Naive thymus-derived CD8-positive, alpha-beta T cell (primary cell): ENCODE results near the gene PLEKHG4. TPM values are rescaled to one million over a fixed set of nuclear protein-coding genes. Genes with fewer than 3 reads are reported as not detected.

Experiments used
- ATAC-seq, 2 donors: fragments of 150-1000 bp; cut with Tn5 transposase in 1 of 2; sonication (Bioruptor Pico), chemical (Tn5 transposase) in 1 of 2; 1 replicate in 1 of 2; 2 replicates in 1 of 2; pipeline ENCODE4 v1.10.0; 2021; ENCODE audit warnings: mild to moderate bottlenecking in 2 of 2, moderate library complexity in 2 of 2
- POLR2A ChIA-PET: fragments of 350-600 bp; sonication (Branson Sonifier 250); formaldehyde crosslinking; loops from one replicate; lab custom pipeline; 2021; ENCODE audit warnings: antibody characterized with exemption; lab: Charles Lee
- DNase-seq, 10 donors: peaks; one replicate each; pipeline versions ENCODE4 v3.0.0 to v3.0.0-alpha.2; 2020 to 2022
- H3K27ac Mint-ChIP-seq, 10 donors: one replicate each; pipeline ENCODE4 v1.8.0; 2020 to 2022; ENCODE audit warnings: mild to moderate bottlenecking in 10 of 10, mixed read lengths in 10 of 10, moderate library complexity in 4 of 10, inconsistent platforms in 1 of 10
- H3K27me3 Mint-ChIP-seq, 5 donors: one replicate each; pipeline ENCODE4 v1.8.0; 2021 to 2022; ENCODE audit warnings: mixed read lengths in 5 of 5
- H3K36me3 Mint-ChIP-seq, 3 donors: one replicate each; pipeline ENCODE4 v1.8.0; 2020 to 2022; ENCODE audit warnings: mixed read lengths in 3 of 3, mild to moderate bottlenecking in 2 of 3, inconsistent platforms in 1 of 3
- H3K4me1 Mint-ChIP-seq, 4 donors: one replicate each; pipeline ENCODE4 v1.8.0; 2021 to 2022; ENCODE audit warnings: mixed read lengths in 4 of 4
- H3K4me3 Mint-ChIP-seq, 10 donors: one replicate each; pipeline ENCODE4 v1.8.0; 2020 to 2022; ENCODE audit warnings: mild to moderate bottlenecking in 10 of 10, mixed read lengths in 10 of 10, moderate library complexity in 6 of 10, inconsistent platforms in 1 of 10
- H3K9me3 Mint-ChIP-seq, 9 donors: one replicate each; pipeline ENCODE4 v1.8.0; 2020 to 2022; ENCODE audit warnings: mixed read lengths in 9 of 9, mild to moderate bottlenecking in 3 of 9, inconsistent platforms in 1 of 9, moderate library complexity in 1 of 9
- polyA plus RNA-seq, 3 donors: library from polyadenylated mRNA; unstranded; fragments of 300-500 nt; fragmentation: Illumina TruSeq; gene quantifications; one replicate each; pipeline ENCODE4 v1.2.3, GENCODE V29; 2021
- total RNA-seq, 8 experiments: library from RNA in 2 of 8; stranded (reverse) in 2 of 8; gene quantifications; one replicate each; pipeline ENCODE4 v1.2.3 and lab custom pipeline; 2021 to 2026

The PLEKHG4 gene
- total and polyA plus RNA-seq, 5 experiments from 2014 or later = 7.9 to 41.0 (median 11.7) TPM

DNA sequence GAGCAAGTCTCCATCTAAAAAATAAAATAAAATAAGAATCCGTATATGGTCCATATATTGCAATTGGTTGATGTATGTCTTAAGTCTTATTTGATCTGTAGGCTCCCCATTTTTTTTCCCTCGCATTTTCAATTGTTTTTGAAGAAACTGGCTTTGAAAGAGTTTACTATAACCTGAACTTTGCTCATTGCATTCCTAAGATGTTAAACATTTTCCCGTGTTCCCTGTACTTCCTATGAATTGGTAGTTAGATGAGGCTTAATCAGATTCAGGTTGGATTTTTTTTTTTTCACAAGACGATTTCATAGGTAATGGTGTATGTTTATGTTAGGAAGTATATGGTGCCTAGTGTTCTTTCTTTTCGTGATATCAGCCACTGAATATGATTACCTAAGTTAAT, 50.6 kb downstream of the PLEKHG4 start:
- Mint-ChIP-seq H3K36me3 (peaks cover 0 to 4% (median 3%) of the 10 kb centered on the region in 3 donors), H3K4me3 (no peak overlapping the region), H3K9me3 (peaks cover 0 to 11% (median 0%) of the 10 kb centered on the region in 9 donors), H3K27ac (no peak overlapping the region), H3K27me3 (peaks cover 0 to 3% (median 0%) of the 10 kb centered on the region in 5 donors), H3K4me1 (peaks cover 12 to 21% (median 16%) of the 10 kb centered on the region in 4 donors)
- DNase-seq (no peak), ATAC-seq (no peak)
- POLR2A ChIA-PET = no interaction called here

DNA sequence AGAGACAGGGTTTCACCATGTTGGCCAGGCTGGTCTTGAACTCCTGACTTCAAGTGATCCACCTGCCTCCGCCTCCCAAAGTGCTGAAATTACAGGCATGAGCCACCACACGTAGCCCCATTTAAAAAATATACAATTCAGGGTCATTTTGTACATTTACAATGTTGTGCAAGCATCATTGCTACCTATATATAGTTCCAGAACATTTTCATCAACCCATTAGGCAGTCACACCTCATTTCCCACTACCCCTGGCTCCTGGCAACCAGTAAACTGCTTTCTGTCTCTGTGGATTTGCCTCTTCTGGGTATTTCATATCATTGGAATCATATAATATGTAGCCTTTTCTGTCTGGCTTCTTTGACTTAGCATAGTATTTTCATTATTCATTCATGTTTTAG, 54.0 kb downstream of the PLEKHG4 start:
- Mint-ChIP-seq H3K4me1 (no peaks in the 10 kb centered on the region), H3K4me3 (no peak overlapping the region), H3K27me3 (peaks cover 0 to 2% (median 0%) of the 10 kb centered on the region in 5 donors), H3K36me3 (peaks cover 0 to 17% (median 12%) of the 10 kb centered on the region in 3 donors), H3K27ac (no peak overlapping the region), H3K9me3 (peaks cover 0 to 22% (median 8%) of the 10 kb centered on the region in 9 donors)
- POLR2A ChIA-PET = no interaction called here
- ATAC-seq = no peak
- no peak for DNase-seq

DNA sequence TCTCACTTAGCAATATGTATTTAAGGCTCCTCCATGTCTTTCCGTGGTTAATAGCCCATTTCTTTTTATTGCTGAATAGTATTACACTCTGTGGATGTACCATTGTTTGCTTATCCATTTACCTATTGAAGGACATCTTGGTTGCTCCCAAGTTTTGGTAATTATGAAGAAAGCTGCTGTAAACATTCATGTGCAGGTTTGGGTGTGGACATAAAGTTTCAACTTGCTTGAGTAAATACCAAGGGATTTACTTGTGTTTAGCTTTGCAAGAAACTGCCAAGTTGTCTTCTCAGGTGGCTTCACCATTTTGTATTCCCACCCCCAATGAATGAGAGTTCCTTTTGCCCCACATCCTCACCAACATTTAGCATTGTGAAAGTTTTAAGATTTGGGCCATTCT, 56.8 kb downstream of the PLEKHG4 start:
- Mint-ChIP-seq H3K36me3 (peaks cover 0 to 17% (median 12%) of the 10 kb centered on the region in 3 donors), H3K27me3 (peaks cover 0 to 3% (median 2%) of the 10 kb centered on the region in 5 donors), H3K4me3 (no peak overlapping the region), H3K4me1 (no peaks in the 10 kb centered on the region), H3K27ac (no peak overlapping the region), H3K9me3 (peaks cover 0 to 22% (median 8%) of the 10 kb centered on the region in 9 donors)
- no peak for DNase-seq
- no peak for ATAC-seq
- POLR2A ChIA-PET = no interaction called here

- Mint-ChIP-seq H3K4me1 (no peaks in the 10 kb centered on the region), H3K27ac (no peak overlapping the region), H3K36me3 (peaks cover 0 to 17% (median 12%) of the 10 kb centered on the region in 3 donors), H3K27me3 (peaks cover 0 to 3% (median 2%) of the 10 kb centered on the region in 5 donors), H3K9me3 (peaks cover 0 to 22% (median 8%) of the 10 kb centered on the region in 9 donors), H3K4me3 (no peak overlapping the region)
- POLR2A ChIA-PET = no interaction called here
- ATAC-seq = no peak
- DNase-seq = no peak
Measured at GRCh38 chr16:67336648-67337047, 57.3 kb downstream of the PLEKHG4 start.

Other genes with a start within 250 kb of the PLEKHG4 start
- 10 to 100 TPM; 21.4 to 23.3 TPM for gene PHAF1, start 169.6 kb upstream of the PLEKHG4 start, total RNA-seq
- gene PHAF1, start 169.6 kb upstream of the PLEKHG4 start, polyA plus RNA-seq = 10 to 100 TPM in 1 of 3 donors, 1 to 10 TPM in 2; 6.9 to 10.9 (median 6.9) TPM
- 1 to 10 TPM; 1.5 to 1.8 TPM for gene B3GNT9, start 128.5 kb upstream of the PLEKHG4 start, total RNA-seq
- 1 to 10 TPM in 1 of 3 donors, under 1 TPM in 2; 0.19 to 1.1 (median 0.28) TPM for gene B3GNT9, start 128.5 kb upstream of the PLEKHG4 start, polyA plus RNA-seq
- gene TRADD, start 119.6 kb upstream of the PLEKHG4 start, total RNA-seq = 10 to 100 TPM; 41.0 to 43.4 TPM
- gene TRADD, start 119.6 kb upstream of the PLEKHG4 start, polyA plus RNA-seq = 10 to 100 TPM; 44.9 to 49.1 (median 48.2) TPM
- 10 to 100 TPM in 1 of 2 experiments, 1 to 10 TPM in 1; 9.0 to 10.9 TPM for gene FBXL8, start 119.6 kb upstream of the PLEKHG4 start, total RNA-seq
- 1 to 10 TPM; 1.8 to 2.8 (median 2.5) TPM for gene FBXL8, start 119.6 kb upstream of the PLEKHG4 start, polyA plus RNA-seq
- 10 to 100 TPM in 1 of 2 experiments, 1 to 10 TPM in 1; 9.7 to 14.8 TPM for gene HSF4, start 114.8 kb upstream of the PLEKHG4 start, total RNA-seq
- gene HSF4, start 114.8 kb upstream of the PLEKHG4 start, polyA plus RNA-seq = not detected
- 1 to 10 TPM in 1 of 2 experiments, under 1 TPM in 1; 0.70 to 1.6 TPM for gene NOL3, start 109.0 kb upstream of the PLEKHG4 start, total RNA-seq
- gene NOL3, start 109.0 kb upstream of the PLEKHG4 start, polyA plus RNA-seq = not detected
- gene MATCAP1, start 95.6 kb upstream of the PLEKHG4 start, total RNA-seq = 1 to 10 TPM; 4.2 to 7.5 TPM
- under 1 TPM; 0.28 to 0.98 (median 0.75) TPM for gene MATCAP1, start 95.6 kb upstream of the PLEKHG4 start, polyA plus RNA-seq
- not detected for gene EXOC3L1, start 89.4 kb upstream of the PLEKHG4 start, total RNA-seq
- under 1 TPM; 0.20 to 0.32 (median 0.31) TPM for gene EXOC3L1, start 89.4 kb upstream of the PLEKHG4 start, polyA plus RNA-seq
- gene E2F4, start 87.4 kb upstream of the PLEKHG4 start, total RNA-seq = 10 to 100 TPM; 86.3 to 87.1 TPM
- 10 to 100 TPM; 40.7 to 67.8 (median 63.4) TPM for gene E2F4, start 87.4 kb upstream of the PLEKHG4 start, polyA plus RNA-seq
- gene ELMO3, start 80.4 kb upstream of the PLEKHG4 start, total RNA-seq = 1 to 10 TPM; 5.0 to 5.6 TPM
- gene ELMO3, start 80.4 kb upstream of the PLEKHG4 start, polyA plus RNA-seq = not detected
- 10 to 100 TPM; 40.0 to 40.2 TPM for gene TMEM208, start 52.4 kb upstream of the PLEKHG4 start, total RNA-seq
- 10 to 100 TPM; 65.3 to 88.4 (median 76.4) TPM for gene TMEM208, start 52.4 kb upstream of the PLEKHG4 start, polyA plus RNA-seq
- 10 to 100 TPM; 34.5 to 47.3 TPM for gene FHOD1, start 32.1 kb upstream of the PLEKHG4 start, total RNA-seq
- gene FHOD1, start 32.1 kb upstream of the PLEKHG4 start, polyA plus RNA-seq = 1 to 10 TPM; 1.6 to 3.0 (median 2.3) TPM
- 1 to 10 TPM; 1.6 to 2.7 TPM for gene SLC9A5, start 30.6 kb upstream of the PLEKHG4 start, total RNA-seq
- under 1 TPM; 0.04 to 0.20 (median 0.19) TPM for gene SLC9A5, start 30.6 kb upstream of the PLEKHG4 start, polyA plus RNA-seq
- gene KCTD19, start 47.2 kb downstream of the PLEKHG4 start, total RNA-seq = not detected
- gene KCTD19, start 47.2 kb downstream of the PLEKHG4 start, polyA plus RNA-seq = under 1 TPM in 1 of 3 donors, not detected in 2; 0.03 TPM
- under 1 TPM in 1 of 2 experiments, not detected in 1; 0.49 TPM for gene LRRC36, start 47.3 kb downstream of the PLEKHG4 start, total RNA-seq
- gene LRRC36, start 47.3 kb downstream of the PLEKHG4 start, polyA plus RNA-seq = not detected
- not detected for gene TPPP3, start 114.0 kb downstream of the PLEKHG4 start, total RNA-seq
- not detected for gene TPPP3, start 114.0 kb downstream of the PLEKHG4 start, polyA plus RNA-seq
- gene ZDHHC1, start 136.9 kb downstream of the PLEKHG4 start, total RNA-seq = under 1 TPM in 1 of 2 experiments, not detected in 1; 0.52 TPM
- under 1 TPM; 0.18 to 0.28 (median 0.27) TPM for gene ZDHHC1, start 136.9 kb downstream of the PLEKHG4 start, polyA plus RNA-seq
- gene HSD11B2, start 151.6 kb downstream of the PLEKHG4 start, total RNA-seq = not detected
- not detected for gene HSD11B2, start 151.6 kb downstream of the PLEKHG4 start, polyA plus RNA-seq
- gene ATP6V0D1, start 201.6 kb downstream of the PLEKHG4 start, total RNA-seq = 10 to 100 TPM; 33.3 to 35.1 TPM
- 10 to 100 TPM; 74.7 to 89.6 (median 77.5) TPM for gene ATP6V0D1, start 201.6 kb downstream of the PLEKHG4 start, polyA plus RNA-seq
- not detected for gene AGRP, start 204.0 kb downstream of the PLEKHG4 start, total RNA-seq
- not detected for gene AGRP, start 204.0 kb downstream of the PLEKHG4 start, polyA plus RNA-seq
- gene RIPOR1, start 249.3 kb downstream of the PLEKHG4 start, total RNA-seq = 10 to 100 TPM; 50.1 to 57.2 TPM
- 1 to 10 TPM; 1.5 to 3.0 (median 2.3) TPM for gene RIPOR1, start 249.3 kb downstream of the PLEKHG4 start, polyA plus RNA-seq